GM21360 (cell line): ENCODE results near the gene SEPTIN8.
A peak's percentile ranks its signal among the peaks of the same experiment; 100 is the strongest.

Experiments
- ATAC-seq: cut with Tn5 transposase; IDR thresholded peaks from one replicate; pipeline ENCODE4 v1.9.1; 2021; ENCODE audit warnings: mild to moderate bottlenecking, moderate library complexity; ENCODE audit not compliant: unreplicated experiment

Gene SEPTIN8

GRCh38 chr5:132751971-132752580, 25.0 kb downstream of the SEPTIN8 start:
- no peak for ATAC-seq

GRCh38 chr5:132751444-132751843, 25.6 kb downstream of the SEPTIN8 start:
- peak; percentile 43 for ATAC-seq

GRCh38 chr5:132750471-132751230, 26.4 kb downstream of the SEPTIN8 start:
- no peak for ATAC-seq

- no peak for ATAC-seq
Observed at GRCh38 chr5:132749506-132749905, 27.5 kb downstream of the SEPTIN8 start.

- ATAC-seq = no peak
Observed at GRCh38 chr5:132748522-132749000, 28.5 kb downstream of the SEPTIN8 start.

GRCh38 chr5:132747616-132748440, 29.2 kb downstream of the SEPTIN8 start:
- ATAC-seq = no peak

GRCh38 chr5:132746954-132747615, 30.0 kb downstream of the SEPTIN8 start, which contains the start of gene CCNI2:
Gene CCNI2, plus strand, starts transcription at chr5:132747426. Its CDS starts 70 bp downstream, at chr5:132747496.
- no peak for ATAC-seq

GRCh38 chr5:132746592-132746953, 30.5 kb downstream of the SEPTIN8 start:
- ATAC-seq = no peak

- no peak for ATAC-seq
Observed at GRCh38 chr5:132744659-132745058, 32.4 kb downstream of the SEPTIN8 start.

GRCh38 chr5:132742626-132743025, 34.4 kb downstream of the SEPTIN8 start:
- ATAC-seq = no peak

GRCh38 chr5:132742158-132742557, 34.9 kb downstream of the SEPTIN8 start:
- ATAC-seq = no peak

- ATAC-seq = no peak
Observed at GRCh38 chr5:132739232-132739631, 37.8 kb downstream of the SEPTIN8 start.

GRCh38 chr5:132737982-132738681, 38.9 kb downstream of the SEPTIN8 start:
- no peak for ATAC-seq

- ATAC-seq = peak; percentile 88
Observed at GRCh38 chr5:132736853-132737833, 39.9 kb downstream of the SEPTIN8 start, which contains the start of gene KIF3A. Gene KIF3A, minus strand, starts transcription at chr5:132737546. Its CDS starts 127 bp downstream, at chr5:132737419.

- no peak for ATAC-seq
Observed at GRCh38 chr5:132734687-132735086, 42.4 kb downstream of the SEPTIN8 start.

- ATAC-seq = no peak
Observed at GRCh38 chr5:132733499-132734148, 43.4 kb downstream of the SEPTIN8 start.

GRCh38 chr5:132729896-132730295, 47.1 kb downstream of the SEPTIN8 start:
- no peak for ATAC-seq

GRCh38 chr5:132725745-132726144, 51.3 kb downstream of the SEPTIN8 start:
- no peak for ATAC-seq
